HL-60 (cell line): ENCODE measurements around the gene KLF16.

Experiments
- GABPA ChIP-seq: IDR thresholded peaks from 2 replicates; pipeline ENCODE4 v1.6.1; 2012; ENCODE audit warnings: low read depth
- POLR2AphosphoS5 ChIP-seq: IDR thresholded peaks from 2 replicates; pipeline ENCODE4 v1.6.1; 2012; ENCODE audit warnings: low read depth
- SPI1 ChIP-seq: IDR thresholded peaks from 2 replicates; pipeline ENCODE4 v1.6.1; 2012; ENCODE audit warnings: low read depth, mild to moderate bottlenecking, borderline replicate concordance
- TF ChIP-seq, protein P1 (sequence below): IDR thresholded peaks from one replicate; pipeline ENCODE4 v1.5.1; 2011; ENCODE audit warnings: low read length, control low read depth, inconsistent platforms; ENCODE audit not compliant: insufficient read depth
- TF ChIP-seq, protein P2 (sequence below): IDR thresholded peaks from 2 replicates; pipeline ENCODE4 v1.6.1; 2012; ENCODE audit warnings: low read depth; ENCODE audit not compliant: insufficient replicate concordance

DNA sequence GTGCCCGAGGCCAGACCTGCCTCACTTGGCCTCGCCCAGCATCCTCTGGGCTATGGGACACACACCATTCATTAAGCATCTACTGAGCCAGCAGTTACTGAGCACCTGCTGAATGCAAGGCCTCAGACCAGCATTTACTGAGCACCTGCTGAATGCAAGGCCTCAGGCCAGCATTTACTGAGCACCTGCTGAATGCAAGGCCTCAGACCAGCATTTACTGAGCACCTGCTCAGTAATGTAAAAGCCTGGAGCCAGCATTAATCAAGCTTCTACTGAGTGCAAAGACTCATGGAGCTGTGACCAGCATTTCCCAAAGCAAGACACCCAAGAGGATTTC lies 55.0 kb downstream of the KLF16 start:
- TF ChIP-seq, protein P1, sequence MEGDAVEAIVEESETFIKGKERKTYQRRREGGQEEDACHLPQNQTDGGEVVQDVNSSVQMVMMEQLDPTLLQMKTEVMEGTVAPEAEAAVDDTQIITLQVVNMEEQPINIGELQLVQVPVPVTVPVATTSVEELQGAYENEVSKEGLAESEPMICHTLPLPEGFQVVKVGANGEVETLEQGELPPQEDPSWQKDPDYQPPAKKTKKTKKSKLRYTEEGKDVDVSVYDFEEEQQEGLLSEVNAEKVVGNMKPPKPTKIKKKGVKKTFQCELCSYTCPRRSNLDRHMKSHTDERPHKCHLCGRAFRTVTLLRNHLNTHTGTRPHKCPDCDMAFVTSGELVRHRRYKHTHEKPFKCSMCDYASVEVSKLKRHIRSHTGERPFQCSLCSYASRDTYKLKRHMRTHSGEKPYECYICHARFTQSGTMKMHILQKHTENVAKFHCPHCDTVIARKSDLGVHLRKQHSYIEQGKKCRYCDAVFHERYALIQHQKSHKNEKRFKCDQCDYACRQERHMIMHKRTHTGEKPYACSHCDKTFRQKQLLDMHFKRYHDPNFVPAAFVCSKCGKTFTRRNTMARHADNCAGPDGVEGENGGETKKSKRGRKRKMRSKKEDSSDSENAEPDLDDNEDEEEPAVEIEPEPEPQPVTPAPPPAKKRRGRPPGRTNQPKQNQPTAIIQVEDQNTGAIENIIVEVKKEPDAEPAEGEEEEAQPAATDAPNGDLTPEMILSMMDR = no peak
- no peak for TF ChIP-seq GABPA
- TF ChIP-seq, protein P2, sequence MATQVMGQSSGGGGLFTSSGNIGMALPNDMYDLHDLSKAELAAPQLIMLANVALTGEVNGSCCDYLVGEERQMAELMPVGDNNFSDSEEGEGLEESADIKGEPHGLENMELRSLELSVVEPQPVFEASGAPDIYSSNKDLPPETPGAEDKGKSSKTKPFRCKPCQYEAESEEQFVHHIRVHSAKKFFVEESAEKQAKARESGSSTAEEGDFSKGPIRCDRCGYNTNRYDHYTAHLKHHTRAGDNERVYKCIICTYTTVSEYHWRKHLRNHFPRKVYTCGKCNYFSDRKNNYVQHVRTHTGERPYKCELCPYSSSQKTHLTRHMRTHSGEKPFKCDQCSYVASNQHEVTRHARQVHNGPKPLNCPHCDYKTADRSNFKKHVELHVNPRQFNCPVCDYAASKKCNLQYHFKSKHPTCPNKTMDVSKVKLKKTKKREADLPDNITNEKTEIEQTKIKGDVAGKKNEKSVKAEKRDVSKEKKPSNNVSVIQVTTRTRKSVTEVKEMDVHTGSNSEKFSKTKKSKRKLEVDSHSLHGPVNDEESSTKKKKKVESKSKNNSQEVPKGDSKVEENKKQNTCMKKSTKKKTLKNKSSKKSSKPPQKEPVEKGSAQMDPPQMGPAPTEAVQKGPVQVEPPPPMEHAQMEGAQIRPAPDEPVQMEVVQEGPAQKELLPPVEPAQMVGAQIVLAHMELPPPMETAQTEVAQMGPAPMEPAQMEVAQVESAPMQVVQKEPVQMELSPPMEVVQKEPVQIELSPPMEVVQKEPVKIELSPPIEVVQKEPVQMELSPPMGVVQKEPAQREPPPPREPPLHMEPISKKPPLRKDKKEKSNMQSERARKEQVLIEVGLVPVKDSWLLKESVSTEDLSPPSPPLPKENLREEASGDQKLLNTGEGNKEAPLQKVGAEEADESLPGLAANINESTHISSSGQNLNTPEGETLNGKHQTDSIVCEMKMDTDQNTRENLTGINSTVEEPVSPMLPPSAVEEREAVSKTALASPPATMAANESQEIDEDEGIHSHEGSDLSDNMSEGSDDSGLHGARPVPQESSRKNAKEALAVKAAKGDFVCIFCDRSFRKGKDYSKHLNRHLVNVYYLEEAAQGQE = no peak
- no peak for TF ChIP-seq POLR2AphosphoS5
- TF ChIP-seq SPI1 = no peak
